H1 (cell line): ENCODE measurements around the gene RAD9A. TPM values are rescaled to one million over a fixed set of nuclear protein-coding genes. Genes with fewer than 3 reads are reported as not detected.

Experiments used
- CTCF ChIA-PET: fragments of 300-600 bp; sonication (Branson Sonifier 250); formaldehyde crosslinking; loops from one replicate; lab custom pipeline; 2021; ENCODE audit not compliant: partially characterized antibody; lab: Charles Lee
- POLR2A ChIA-PET: fragments of 300-600 bp; sonication (Branson Sonifier 250); formaldehyde crosslinking; loops from one replicate; lab custom pipeline; 2021; ENCODE audit warnings: inconsistent platforms; ENCODE audit not compliant: partially characterized antibody; lab: Charles Lee
- DNase-seq, 2 experiments: peaks; one replicate each; pipeline versions ENCODE4 v3.0.0 to v3.0.0-alpha.2; 2010 to 2022; ENCODE audit warnings: low spot score in 2 of 2, low read depth in 1 of 2, mixed read lengths in 1 of 2
- FAIRE-seq: peaks from 2 replicates; lab custom pipeline; 2011; peaks lifted over from hg19 to GRCh38; lab: Jason Lieb, UNC
- H2AFZ ChIP-seq: 2 replicates; pipeline ENCODE4 v1.8.1; 2012; ENCODE audit warnings: low read length, inconsistent platforms
- H2AK5ac ChIP-seq: 2 replicates; pipeline ENCODE4 v1.6.1; 2013; ENCODE audit warnings: low read depth, low read length
- H2BK120ac ChIP-seq: replicated peaks from 2 replicates; pipeline ENCODE3; 2013; ENCODE audit warnings: low read depth, low read length, inconsistent platforms
- H2BK12ac ChIP-seq: 2 replicates; pipeline ENCODE4 v1.6.1; 2013; ENCODE audit warnings: low read depth, low read length
- H2BK15ac ChIP-seq: 2 replicates; pipeline ENCODE4 v1.6.1; 2013; ENCODE audit warnings: low read length
- H2BK20ac ChIP-seq: 2 replicates; pipeline ENCODE4 v1.6.1; 2013; ENCODE audit warnings: low read length
- H2BK5ac ChIP-seq: 2 replicates; pipeline ENCODE4 v1.6.1; 2013; ENCODE audit warnings: low read depth, low read length
- H3K14ac ChIP-seq: 2 replicates; pipeline ENCODE4 v1.6.1; 2013; ENCODE audit warnings: inconsistent platforms; ENCODE audit not compliant: insufficient read length
- H3K18ac ChIP-seq: 2 replicates; pipeline ENCODE4 v1.6.1; 2013; ENCODE audit warnings: low read length; ENCODE audit errors: extremely low read depth
- H3K23ac ChIP-seq: 2 replicates; pipeline ENCODE4 v1.6.1; 2013; ENCODE audit warnings: inconsistent platforms; ENCODE audit not compliant: insufficient read length
- H3K23me2 ChIP-seq: 2 replicates; pipeline ENCODE4 v1.6.1; 2013; ENCODE audit warnings: low read depth, low read length
- H3K27ac ChIP-seq: 2 replicates; pipeline ENCODE4 v1.6.1; 2011; ENCODE audit warnings: low read depth, low read length, inconsistent platforms
- H3K27me3 ChIP-seq, 4 experiments: replicated peaks in 1 of 4; 1 replicate in 1 of 4; 2 replicates in 3 of 4; pipeline versions ENCODE4 v1.6.1 to v1.8.1; 2011 to 2013; ENCODE audit warnings: low read length in 3 of 4, mild to moderate bottlenecking in 3 of 4, inconsistent platforms in 2 of 4, mixed read lengths in 2 of 4, moderate library complexity in 1 of 4; ENCODE audit not compliant: control insufficient read depth in 3 of 4, insufficient read depth in 3 of 4; ENCODE audit errors: extremely low read depth in 1 of 4
- H3K36me3 ChIP-seq, 4 experiments: 2 replicates each; pipeline versions ENCODE4 v1.6.1 to v1.8.1; 2011 to 2013; ENCODE audit warnings: mild to moderate bottlenecking in 4 of 4, low read length in 3 of 4, moderate library complexity in 2 of 4, control low read depth in 1 of 4, inconsistent platforms in 1 of 4; ENCODE audit not compliant: insufficient read depth in 4 of 4, control insufficient read depth in 2 of 4
- H3K4ac ChIP-seq: replicated peaks from 2 replicates; pipeline ENCODE3; 2013; ENCODE audit warnings: low read length, low read depth, mixed read lengths, inconsistent platforms; ENCODE audit not compliant: insufficient read length
- H3K4me1 ChIP-seq, 4 experiments: replicated peaks in 1 of 4; 1 replicate in 1 of 4; 2 replicates in 3 of 4; pipeline versions ENCODE4 v1.6.1 to v1.8.1; 2011 to 2013; ENCODE audit warnings: low read length in 3 of 4, inconsistent platforms in 2 of 4, mixed read lengths in 1 of 4; ENCODE audit not compliant: insufficient read depth in 4 of 4, control insufficient read depth in 3 of 4
- H3K4me2 ChIP-seq, 2 experiments: 2 replicates each; pipeline versions ENCODE4 v1.6.1 to v1.8.1; 2011 to 2013; ENCODE audit warnings: low read depth in 2 of 2, low read length in 2 of 2, control low read depth in 1 of 2, inconsistent platforms in 1 of 2, mild to moderate bottlenecking in 1 of 2; ENCODE audit not compliant: insufficient read depth in 1 of 2
- H3K4me3 ChIP-seq, 4 experiments: fragments of 200-600, 300-600 bp in 1 of 4; sonication (generic), shearing (Covaris generic), sonication (Bioruptor Twin) in 1 of 4; 2 replicates each; pipeline versions ENCODE4 v1.5.1 to v1.8.1; 2011 to 2016; ENCODE audit warnings: low read length in 4 of 4, low read depth in 3 of 4, control low read depth in 2 of 4, inconsistent platforms in 2 of 4, mild to moderate bottlenecking in 2 of 4, mixed read lengths in 1 of 4, moderate library complexity in 1 of 4; ENCODE audit not compliant: insufficient read depth in 2 of 4; ENCODE audit errors: extremely low read depth in 1 of 4
- H3K56ac ChIP-seq: replicated peaks from 2 replicates; pipeline ENCODE3; 2013; ENCODE audit warnings: low read depth, mild to moderate bottlenecking, mixed read lengths, low read length, inconsistent platforms; ENCODE audit not compliant: insufficient read length
- H3K79me1 ChIP-seq: 2 replicates; pipeline ENCODE4 v1.6.1; 2013; ENCODE audit warnings: low read depth, low read length, control low read depth
- H3K79me2 ChIP-seq, 2 experiments: 2 replicates each; pipeline versions ENCODE4 v1.6.1 to v1.8.1; 2012 to 2013; ENCODE audit warnings: low read length in 2 of 2, mild to moderate bottlenecking in 2 of 2, inconsistent platforms in 1 of 2; ENCODE audit not compliant: insufficient read depth in 2 of 2, control insufficient read depth in 1 of 2
- H3K9ac ChIP-seq, 4 experiments: replicated peaks in 1 of 4; 1 replicate in 1 of 4; 2 replicates in 3 of 4; pipeline versions ENCODE4 v1.6.1 to v1.8.1; 2011 to 2013; ENCODE audit warnings: low read depth in 3 of 4, low read length in 3 of 4, control low read depth in 2 of 4, mild to moderate bottlenecking in 2 of 4, moderate library complexity in 2 of 4, inconsistent platforms in 1 of 4; ENCODE audit errors: extremely low read depth in 1 of 4
- H3K9me3 ChIP-seq, 2 experiments: 2 replicates each; pipeline versions ENCODE4 v1.6.1 to v1.8.1; 2012 to 2013; ENCODE audit warnings: mild to moderate bottlenecking in 2 of 2, moderate library complexity in 2 of 2, control low read depth in 1 of 2, inconsistent platforms in 1 of 2, low read depth in 1 of 2, low read length in 1 of 2, mixed read lengths in 1 of 2; ENCODE audit not compliant: insufficient read depth in 2 of 2
- H4K20me1 ChIP-seq, 2 experiments: replicated peaks in 1 of 2; 2 replicates each; pipeline versions ENCODE3 to v1.8.1; 2011 to 2013; ENCODE audit warnings: inconsistent platforms in 2 of 2, low read length in 2 of 2, mild to moderate bottlenecking in 1 of 2; ENCODE audit not compliant: insufficient read depth in 2 of 2, control insufficient read depth in 1 of 2
- H4K5ac ChIP-seq: 2 replicates; pipeline ENCODE4 v1.6.1; 2013; ENCODE audit warnings: low read length, low read depth, mixed read lengths, inconsistent platforms; ENCODE audit not compliant: insufficient read length
- H4K8ac ChIP-seq: 2 replicates; pipeline ENCODE4 v1.8.0; 2013; ENCODE audit warnings: mild to moderate bottlenecking, moderate library complexity, low read length, inconsistent platforms; ENCODE audit not compliant: insufficient read depth; ENCODE audit errors: extremely low read depth
- H4K91ac ChIP-seq: replicated peaks from 2 replicates; pipeline ENCODE3; 2013; ENCODE audit warnings: low read length, mixed read lengths, inconsistent platforms; ENCODE audit not compliant: insufficient read length
- BCL11A ChIP-seq, 2 experiments: IDR thresholded peaks; one replicate each; pipeline ENCODE4 v1.6.1; 2011; ENCODE audit warnings: low read depth in 2 of 2, low read length in 2 of 2, mild to moderate bottlenecking in 2 of 2
- BRCA1 ChIP-seq: IDR thresholded peaks from 2 replicates; pipeline ENCODE4 v1.6.1; 2012; ENCODE audit warnings: low read depth, low read length, improper control_type of control experiment
- CTBP2 ChIP-seq: IDR thresholded peaks from 2 replicates; pipeline ENCODE4 v1.7.0; 2011; ENCODE audit warnings: borderline replicate concordance, mild to moderate bottlenecking, moderate library complexity, mixed read lengths, low read length; ENCODE audit not compliant: insufficient read depth, insufficient read length
- EZH2 ChIP-seq: fragments of 200-600 bp; sonication (generic); IDR thresholded peaks from 2 replicates; pipeline ENCODE4 v1.7.1; 2012; ENCODE audit warnings: low read depth, mild to moderate bottlenecking, moderate library complexity, low read length, inconsistent platforms; ENCODE audit not compliant: severe bottlenecking
- HDAC6 ChIP-seq: IDR thresholded peaks from one replicate; pipeline ENCODE4 v1.7.1; 2012; ENCODE audit warnings: low read depth, mild to moderate bottlenecking, inconsistent platforms, low read length, moderate library complexity
- JUND ChIP-seq: IDR thresholded peaks from 2 replicates; pipeline ENCODE4 v1.6.1; 2011; ENCODE audit warnings: mild to moderate bottlenecking, improper control_type of control experiment, low read length
- POLR2A ChIP-seq, 2 experiments: IDR thresholded peaks; 1 replicate in 1 of 2; 2 replicates in 1 of 2; pipeline ENCODE4 v1.6.1; 2011; ENCODE audit warnings: low read depth in 2 of 2, low read length in 2 of 2, mild to moderate bottlenecking in 2 of 2; ENCODE audit errors: control extremely low read depth in 1 of 2
- POLR2AphosphoS5 ChIP-seq: IDR thresholded peaks from 2 replicates; pipeline ENCODE4 v1.6.1; 2011; ENCODE audit warnings: low read depth, low read length
- POU5F1 ChIP-seq: IDR thresholded peaks from 2 replicates; pipeline ENCODE4 v1.6.1; 2011; ENCODE audit warnings: low read depth, mild to moderate bottlenecking, low read length, moderate library complexity
- RFX5 ChIP-seq: IDR thresholded peaks from 2 replicates; pipeline ENCODE4 v1.6.1; 2011; ENCODE audit warnings: low read depth, low read length, improper control_type of control experiment, borderline replicate concordance
- SAP30 ChIP-seq: fragments of 300-600 bp; sonication (generic); IDR thresholded peaks from 2 replicates; pipeline ENCODE4 v1.7.1; 2012; ENCODE audit warnings: low read length, moderate library complexity, mild to moderate bottlenecking, inconsistent platforms; ENCODE audit not compliant: insufficient read depth, insufficient replicate concordance
- SP4 ChIP-seq: IDR thresholded peaks from 2 replicates; pipeline ENCODE4 v1.6.1; 2012; ENCODE audit warnings: low read length, inconsistent platforms
- WGBS, 2 experiments: shearing (Covaris generic) in 1 of 2; methylation state at CpG; one replicate each; pipeline versions ENCODE4 v1.1.6 to v1.1.7; 2013 to 2015; ENCODE audit warnings: low lambda C conversion rate in 2 of 2, mixed read lengths in 2 of 2, inconsistent platforms in 1 of 2, low coverage in 1 of 2, missing lambda C conversion rate in 1 of 2; ENCODE audit not compliant: insufficient replicate concordance in 2 of 2, insufficient coverage in 1 of 2, insufficient read length in 1 of 2; ENCODE audit errors: extremely low coverage in 1 of 2, missing lambda C conversion rate in 1 of 2; 5-methylcytosine and 5-hydroxymethylcytosine counted together
- polyA plus RNA-seq, 7 experiments: library from polyadenylated mRNA; depleted of rRNA in 3 of 7; stranded (reverse) in 5 of 7; unstranded in 2 of 7; fragments of >200 nt in 5 of 7; fragments of 200-250 nt in 2 of 7; gene quantifications; 1 replicate in 5 of 7; 2 replicates in 1 of 7; 4 replicates in 1 of 7; pipeline versions ENCODE4 v1.2.1 to v1.2.3, GENCODE V29; 2011 to 2013; ENCODE audit warnings: missing spikeins in 2 of 7, mixed read lengths in 2 of 7
- total RNA-seq: library from RNA; stranded (reverse); fragmentation: NEBNext Ultra II Directional; extraction: Animal tissue kit (Norgen Biotek cat#: 25700); gene quantifications from 2 replicates; pipeline ENCODE4 v1.2.1, GENCODE V29; 2021

Gene RAD9A
- total and polyA plus RNA-seq, 2 of the 8 experiments (the other 6 are each of a cell fraction or from before 2014, with no cell fraction given), result 22.2 to 25.5 TPM

DNA sequence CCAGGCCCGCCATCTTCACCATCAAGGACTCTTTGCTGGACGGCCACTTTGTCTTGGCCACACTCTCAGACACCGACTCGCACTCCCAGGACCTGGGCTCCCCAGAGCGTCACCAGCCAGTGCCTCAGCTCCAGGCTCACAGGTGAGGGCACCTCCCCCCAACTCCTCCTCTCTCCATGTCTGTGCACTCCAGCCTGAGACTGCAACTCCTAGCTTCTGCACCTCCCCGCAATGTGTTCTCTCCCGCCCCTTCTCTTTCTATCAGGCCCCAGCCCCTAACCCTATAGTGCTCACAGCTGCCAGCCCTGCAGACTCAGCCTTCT lies 4.4 kb downstream of the RAD9A start:
- H3K79me1 ChIP-seq, result peaks cover 6% of the 10 kb centered on the region
- H2BK20ac ChIP-seq, result no peak overlapping the region
- no peak overlapping the region for H4K5ac ChIP-seq
- POLR2A ChIA-PET, result interaction anchor here (0.9 to 2.6 kb wide), 16 partner anchors 9 to 93 kb away, joined by 3 to 13 read pairs (median 4); partner anchors contain the start of genes AIP, RPS6KB2 and SSH3
- no peaks in the 10 kb centered on the region for H3K9me3 ChIP-seq
- H3K27me3 ChIP-seq, result no peaks in the 10 kb centered on the region
- H3K27ac ChIP-seq, result peak overlapping the region; percentile 35; the same call in 1 of the 2 replicates
- peaks cover 6 to 25% (median 18%) of the 10 kb centered on the region in 4 experiments; a peak in 6 of 8 replicates for H3K36me3 ChIP-seq
- peaks cover 0 to 10% of the 10 kb centered on the region in 2 experiments; a peak in 2 of 4 replicates for H3K79me2 ChIP-seq
- peaks cover 12% of the 10 kb centered on the region for H3K23me2 ChIP-seq
- FAIRE-seq (no peak), DNase-seq (no peak)
- H3K4ac ChIP-seq, result no peak overlapping the region
- H3K23ac ChIP-seq, result no peak overlapping the region
- CTCF ChIA-PET, result interaction anchor here (0.8 to 34.8 kb wide), 6 partner anchors 10 to 38 kb away, joined by 3 to 1305 read pairs (median 4); partner anchors contain the start of gene POLD4
- H3K56ac ChIP-seq, result no peak overlapping the region
- no peak overlapping the region for H4K8ac ChIP-seq
- peak overlapping the region; percentile 88; the same call in 1 of the 2 replicates for H2BK5ac ChIP-seq
- no peak overlapping the region for H4K91ac ChIP-seq
- H2BK120ac ChIP-seq, result no peak overlapping the region
- H2AK5ac ChIP-seq, result no peak overlapping the region
- H2AFZ ChIP-seq, result no peak overlapping the region
- H3K4me3 ChIP-seq, result no peak overlapping the region
- H3K14ac ChIP-seq, result no peak overlapping the region
- WGBS, 2 experiments, result 92% methylated on average over 7 of the region's 7 CpGs; no CpG with 5 or more reads in 1 of the 2 experiments
- peaks cover 0 to 14% (median 7%) of the 10 kb centered on the region in 4 experiments; a peak in 5 of 7 replicates for H3K4me1 ChIP-seq
- no peak overlapping the region for H3K9ac ChIP-seq
- no peak overlapping the region for H3K4me2 ChIP-seq
- peaks cover 0 to 14% of the 10 kb centered on the region in 2 experiments for H4K20me1 ChIP-seq
- no peak overlapping the region for H3K18ac ChIP-seq
- H2BK12ac ChIP-seq, result peak overlapping the region; percentile 50; the same call in 1 of the 2 replicates
- H2BK15ac ChIP-seq, result no peak overlapping the region
- TF ChIP-seq BRCA1, result no peak
- TF ChIP-seq EZH2, result no peak
- no peak for TF ChIP-seq SP4
- TF ChIP-seq POU5F1, result no peak
- TF ChIP-seq JUND, result no peak
- TF ChIP-seq POLR2A (IDR thresholded peaks at IDR 0.05; ENCODE audit: control extremely low read depth in 1 of 2, low read depth in 2 of 2, low read length in 2 of 2), result no peak
- TF ChIP-seq POLR2AphosphoS5, result no peak
- no peak for TF ChIP-seq HDAC6
- TF ChIP-seq BCL11A (IDR thresholded peaks at IDR 0.05; ENCODE audit: low read depth in 2 of 2, low read length in 2 of 2), result no peak
- no peak for TF ChIP-seq RFX5
- no peak for TF ChIP-seq CTBP2
- TF ChIP-seq SAP30, result no peak
